Activated naive CD8-positive, alpha-beta T cell treated with anti-CD3 and anti-CD28 coated beads, Interleukin-2, amount 50 U/mL, for 24 hours (primary cell): ENCODE data around the gene RGL3.
"Not testable (repeated sequence)": the region's sequence is repeated elsewhere in the genome, so short reads cannot be mapped to it uniquely, and the experiment has no call there.

ENCODE experiments used
- ATAC-seq: fragments of 150-1000 bp; cut with Tn5 transposase; one replicate; pipeline ENCODE4 v1.10.0; 2021
- DNase-seq: peaks from one replicate; pipeline ENCODE4 v3.0.0; 2021
- H3K27ac Mint-ChIP-seq: one replicate; pipeline ENCODE4 v1.8.0; 2021; ENCODE audit warnings: mild to moderate bottlenecking, mixed read lengths
- H3K27me3 Mint-ChIP-seq: one replicate; pipeline ENCODE4 v1.8.0; 2021; ENCODE audit warnings: mixed read lengths
- H3K36me3 Mint-ChIP-seq: one replicate; pipeline ENCODE4 v1.8.0; 2021; ENCODE audit warnings: low read depth, mixed read lengths
- H3K4me1 Mint-ChIP-seq: one replicate; pipeline ENCODE4 v1.8.0; 2021; ENCODE audit warnings: mixed read lengths
- H3K4me3 Mint-ChIP-seq: one replicate; pipeline ENCODE4 v1.8.0; 2021; ENCODE audit warnings: mild to moderate bottlenecking, moderate library complexity, mixed read lengths
- H3K9me3 Mint-ChIP-seq: one replicate; pipeline ENCODE4 v1.8.0; 2021; ENCODE audit warnings: mixed read lengths

Gene RGL3

GRCh38 chr19:11418094-11418548 is 993 bp downstream of the RGL3 start:
- Mint-ChIP-seq H3K27ac (no peak overlapping the region), H3K4me3 (no peak overlapping the region), H3K27me3 (peaks cover 53% of the 10 kb centered on the region), H3K36me3 (no peaks in the 10 kb centered on the region), H3K4me1 (peaks cover 25% of the 10 kb centered on the region), H3K9me3 (no peaks in the 10 kb centered on the region)
- DNase-seq (no peak), ATAC-seq (no peak)

GRCh38 chr19:11416346-11417052 is 2.6 kb downstream of the RGL3 start:
- H3K27me3 Mint-ChIP-seq, result peaks cover 42% of the 10 kb centered on the region
- no peak for ATAC-seq
- H3K4me3 Mint-ChIP-seq, result no peak overlapping the region

DNA sequence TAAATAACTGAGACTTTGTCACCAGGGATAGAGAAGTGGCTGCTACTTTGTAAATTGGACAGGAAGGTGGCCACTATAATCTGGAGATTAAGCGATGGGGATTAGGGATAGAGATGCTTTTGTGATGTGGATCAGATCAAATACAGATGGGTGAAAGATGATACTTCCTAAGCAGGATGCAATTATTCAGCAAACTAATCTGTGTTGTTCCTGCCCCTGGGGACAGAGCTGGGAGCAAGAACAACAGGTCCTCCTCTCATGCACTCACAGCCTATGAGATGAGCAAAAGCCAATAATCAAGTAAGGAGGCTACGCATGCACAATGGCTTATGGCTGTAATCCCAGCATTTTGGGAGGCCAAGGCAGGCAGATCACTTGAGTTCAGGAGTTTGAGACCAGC is 4.6 kb downstream of the RGL3 start:
- ATAC-seq, result no peak
- Mint-ChIP-seq H3K4me1 (no peaks in the 10 kb centered on the region), H3K9me3 (no peaks in the 10 kb centered on the region), H3K4me3 (no peak overlapping the region), H3K27me3 (peaks cover 37% of the 10 kb centered on the region), H3K36me3 (no peaks in the 10 kb centered on the region), H3K27ac (no peak overlapping the region)
- no peak for DNase-seq

More at GRCh38 chr19:11416346-11417052, 2.6 kb downstream of the RGL3 start:
- Mint-ChIP-seq H3K4me1 (peaks cover 13% of the 10 kb centered on the region), H3K27ac (no peak overlapping the region), H3K9me3 (no peaks in the 10 kb centered on the region), H3K36me3 (no peaks in the 10 kb centered on the region)
- no peak for DNase-seq

- ATAC-seq, result no peak
- Mint-ChIP-seq H3K4me1 (peaks cover 2% of the 10 kb centered on the region), H3K9me3 (no peaks in the 10 kb centered on the region)
Observed at GRCh38 chr19:11410682-11411081, 8.4 kb downstream of the RGL3 start.

GRCh38 chr19:11408591-11408990 is 10.5 kb downstream of the RGL3 start:
- peaks cover 33% of the 10 kb centered on the region for H3K27me3 Mint-ChIP-seq
- ATAC-seq (no peak), DNase-seq (no peak)
- no peak overlapping the region for H3K27ac Mint-ChIP-seq
- H3K36me3 Mint-ChIP-seq, result no peaks in the 10 kb centered on the region
- no peaks in the 10 kb centered on the region for H3K9me3 Mint-ChIP-seq
- H3K4me3 Mint-ChIP-seq, result no peak overlapping the region
- H3K4me1 Mint-ChIP-seq, result peaks cover 2% of the 10 kb centered on the region

More at GRCh38 chr19:11410682-11411081, 8.4 kb downstream of the RGL3 start:
- no peak for DNase-seq
- peaks cover 33% of the 10 kb centered on the region for H3K27me3 Mint-ChIP-seq
- H3K27ac Mint-ChIP-seq, result no peak overlapping the region
- no peaks in the 10 kb centered on the region for H3K36me3 Mint-ChIP-seq
- H3K4me3 Mint-ChIP-seq, result no peak overlapping the region

DNA sequence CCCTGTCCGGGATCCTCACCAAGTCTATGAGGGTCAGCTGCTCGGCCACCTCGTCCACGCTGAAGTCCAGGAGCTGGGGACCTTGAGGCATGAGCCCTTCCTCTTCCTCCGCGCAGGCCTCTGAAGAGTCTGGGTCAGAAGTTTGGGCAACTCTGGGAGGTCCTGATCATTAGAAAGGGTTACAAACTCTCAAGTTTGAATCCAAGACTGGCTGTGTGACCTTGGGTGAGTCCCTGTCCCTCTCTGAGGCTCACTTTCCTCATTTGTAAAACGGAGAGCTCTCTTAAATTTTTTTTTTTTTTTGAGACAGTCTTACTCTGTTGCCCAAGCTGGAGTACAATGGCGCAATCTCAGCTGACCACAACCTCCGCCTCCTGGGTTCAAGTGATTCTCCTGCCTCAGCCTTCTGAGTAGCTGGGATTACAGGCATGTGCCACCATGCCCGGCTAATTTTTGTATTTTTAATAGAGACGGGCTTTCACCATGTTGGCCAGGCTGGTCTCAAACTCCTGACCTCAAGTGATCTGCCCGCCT is 12.3 kb downstream of the RGL3 start:
- DNase-seq, H3K36me3 Mint-ChIP-seq, H3K4me1 Mint-ChIP-seq: not testable (repeated sequence)

DNA sequence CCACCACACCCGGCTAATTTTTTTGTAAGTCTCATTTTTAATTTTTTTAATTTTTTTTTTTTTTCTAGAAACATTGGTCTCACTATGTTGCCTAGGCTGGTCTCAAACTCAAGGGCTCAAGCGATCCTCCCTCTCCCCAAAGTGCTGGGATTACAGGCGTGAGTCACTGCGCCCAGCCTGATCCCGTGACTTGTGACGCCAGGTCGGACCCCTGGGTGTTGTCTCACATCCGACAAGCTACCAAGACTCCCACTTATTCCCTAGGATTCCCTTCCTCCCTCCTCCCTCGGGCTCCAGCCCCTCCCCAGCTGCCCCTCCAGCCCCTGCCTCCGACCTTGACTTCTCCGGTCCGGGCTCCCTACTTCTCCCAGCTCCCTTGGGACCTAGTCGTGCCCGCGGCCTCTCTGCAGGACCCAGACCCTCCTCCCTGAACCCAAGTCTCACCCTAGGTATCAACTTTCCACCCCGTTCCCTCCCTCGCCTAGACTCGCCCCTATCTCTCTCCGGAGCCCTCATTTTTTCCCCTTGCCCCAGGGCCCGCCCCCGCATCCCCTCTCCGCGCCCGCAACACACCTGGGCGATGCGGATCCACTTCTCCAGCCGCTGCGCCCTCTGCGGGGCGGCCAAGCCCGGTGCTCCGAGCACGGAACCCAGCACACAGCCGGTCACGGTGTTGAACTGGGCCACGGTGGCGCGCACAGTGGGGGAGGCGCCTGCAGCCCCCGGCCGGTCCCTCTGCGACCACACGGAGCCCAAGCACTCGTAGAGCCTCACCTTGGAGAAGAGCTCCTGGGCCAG is 13.1 kb downstream of the RGL3 start:
- H3K4me3 Mint-ChIP-seq, result no peak overlapping the region
- ATAC-seq, result peak; percentile 61
- peaks cover 2% of the 10 kb centered on the region for H3K4me1 Mint-ChIP-seq
- H3K27me3 Mint-ChIP-seq, result peaks cover 28% of the 10 kb centered on the region
- no peak overlapping the region for H3K27ac Mint-ChIP-seq
- peak; percentile 61 for DNase-seq
- H3K9me3 Mint-ChIP-seq, result no peaks in the 10 kb centered on the region
- H3K36me3 Mint-ChIP-seq, result no peaks in the 10 kb centered on the region

More for the DNA sequence above, 12.3 kb downstream of the RGL3 start:
- not testable (repeated sequence) for H3K27ac Mint-ChIP-seq, H3K4me3 Mint-ChIP-seq, ATAC-seq, H3K9me3 Mint-ChIP-seq
- peaks cover 31% of the 10 kb centered on the region for H3K27me3 Mint-ChIP-seq

GRCh38 chr19:11404588-11405222 is 14.4 kb downstream of the RGL3 start:
- ATAC-seq (no peak), DNase-seq (no peak)
- Mint-ChIP-seq H3K27ac (no peak overlapping the region), H3K27me3 (peaks cover 23% of the 10 kb centered on the region), H3K9me3 (no peaks in the 10 kb centered on the region), H3K36me3 (no peaks in the 10 kb centered on the region), H3K4me3 (no peak overlapping the region), H3K4me1 (peaks cover 2% of the 10 kb centered on the region)

- Mint-ChIP-seq H3K27ac (no peak overlapping the region), H3K36me3 (no peaks in the 10 kb centered on the region), H3K4me1 (peaks cover 2% of the 10 kb centered on the region), H3K27me3 (peaks cover 9% of the 10 kb centered on the region), H3K9me3 (no peaks in the 10 kb centered on the region), H3K4me3 (no peak overlapping the region)
- ATAC-seq, result no peak
- DNase-seq, result no peak
Observed at GRCh38 chr19:11401808-11402543, 17.1 kb downstream of the RGL3 start.

- no peak for DNase-seq
Observed at GRCh38 chr19:11400798-11401197, 18.3 kb downstream of the RGL3 start.

DNA sequence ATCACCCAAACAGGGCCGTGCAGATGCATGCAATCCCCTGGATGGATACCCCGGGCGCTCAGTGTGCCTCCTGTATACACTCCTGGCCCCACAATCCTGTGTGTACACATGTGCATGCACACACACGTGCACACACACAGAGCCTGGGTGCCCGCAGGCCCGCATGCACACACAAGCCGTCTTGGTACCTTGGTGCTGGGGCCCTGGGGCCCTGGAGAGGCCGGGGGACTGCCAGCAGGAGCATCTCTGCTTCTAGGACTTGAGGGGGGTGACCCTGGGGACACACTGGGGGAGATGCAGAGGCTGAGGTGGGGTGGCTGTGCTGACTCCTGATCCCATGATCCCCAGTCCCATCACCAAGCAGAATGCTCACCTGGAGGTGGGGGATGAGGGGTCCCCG is 19.4 kb downstream of the RGL3 start:
- no peaks in the 10 kb centered on the region for H3K36me3 Mint-ChIP-seq
- no peak for DNase-seq
- H3K4me3 Mint-ChIP-seq, result no peak overlapping the region
- no peaks in the 10 kb centered on the region for H3K9me3 Mint-ChIP-seq
- H3K27me3 Mint-ChIP-seq, result peaks cover 5% of the 10 kb centered on the region
- ATAC-seq, result no peak
- no peaks in the 10 kb centered on the region for H3K4me1 Mint-ChIP-seq
- H3K27ac Mint-ChIP-seq, result no peak overlapping the region

More at GRCh38 chr19:11400798-11401197, 18.3 kb downstream of the RGL3 start:
- no peak overlapping the region for H3K4me3 Mint-ChIP-seq
- no peak for ATAC-seq
- no peaks in the 10 kb centered on the region for H3K4me1 Mint-ChIP-seq
- H3K36me3 Mint-ChIP-seq, result no peaks in the 10 kb centered on the region
- H3K27ac Mint-ChIP-seq, result no peak overlapping the region
- H3K27me3 Mint-ChIP-seq, result peaks cover 5% of the 10 kb centered on the region
- H3K9me3 Mint-ChIP-seq, result no peaks in the 10 kb centered on the region

DNA sequence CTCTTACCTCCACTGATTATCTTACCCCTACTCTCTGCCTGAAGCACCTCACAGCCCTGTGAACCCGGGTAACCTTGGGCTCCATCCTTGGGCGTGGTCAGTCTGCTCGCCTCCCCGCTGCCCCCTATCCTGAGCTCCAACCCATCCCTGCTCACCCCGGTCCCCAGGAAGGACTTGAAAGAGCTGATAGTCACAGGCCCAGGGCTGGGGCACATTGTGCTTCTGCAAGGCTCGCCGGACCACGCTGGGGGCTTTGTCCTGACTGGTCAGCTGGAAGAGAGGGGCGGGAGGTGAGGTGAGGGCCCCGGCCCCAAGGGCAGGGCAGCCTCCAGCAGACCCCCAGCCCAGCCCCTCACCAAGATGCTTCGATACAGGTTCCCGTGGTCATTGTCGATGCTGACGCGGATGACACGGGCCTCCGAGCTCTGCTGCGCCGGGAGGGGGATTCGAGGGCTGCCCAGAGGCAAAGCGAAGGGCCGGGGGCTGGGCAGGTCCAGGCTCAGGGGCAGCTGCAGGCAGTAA is 22.0 kb downstream of the RGL3 start:
- H3K9me3 Mint-ChIP-seq, result no peaks in the 10 kb centered on the region
- H3K27ac Mint-ChIP-seq, result no peak overlapping the region
- H3K36me3 Mint-ChIP-seq, result no peaks in the 10 kb centered on the region
- H3K27me3 Mint-ChIP-seq, result peaks cover 5% of the 10 kb centered on the region
- DNase-seq (no peak), ATAC-seq (no peak)
- no peaks in the 10 kb centered on the region for H3K4me1 Mint-ChIP-seq
- no peak overlapping the region for H3K4me3 Mint-ChIP-seq

DNA sequence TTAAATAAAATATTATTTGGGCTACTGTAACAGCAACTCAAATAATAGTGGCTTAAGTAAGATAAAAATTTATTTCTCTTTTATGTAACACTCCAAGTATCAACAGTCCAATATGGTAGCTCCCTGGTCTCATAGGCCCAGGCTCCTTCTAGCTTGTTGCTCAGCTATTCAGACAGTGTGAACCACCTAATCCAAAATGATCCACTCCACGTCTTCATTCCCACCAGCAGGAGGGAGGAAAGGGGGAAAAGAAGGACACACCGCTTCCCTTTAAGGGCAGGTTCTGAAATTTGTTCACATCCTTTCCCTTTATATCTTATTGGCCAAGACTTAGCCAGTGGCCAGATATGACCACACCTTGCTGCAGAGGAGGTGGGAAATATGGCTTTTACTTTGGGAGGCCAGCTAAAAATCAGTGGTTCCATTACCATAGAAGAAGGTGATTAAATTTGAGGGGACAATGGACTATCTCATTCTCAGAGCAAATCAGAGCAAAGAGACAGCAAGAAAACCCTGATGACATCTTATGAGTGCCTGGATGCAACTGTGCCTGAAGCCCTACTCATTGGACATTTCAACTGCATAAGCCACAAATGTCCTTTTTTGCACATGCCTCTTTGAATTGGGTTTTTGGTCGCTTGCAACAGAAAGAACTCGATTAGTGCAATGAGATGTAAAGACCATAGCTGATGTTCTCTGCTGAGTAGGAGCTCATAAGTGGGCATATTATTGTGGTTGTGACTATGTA is 28.0 kb downstream of the RGL3 start:
- DNase-seq (no peak), ATAC-seq (no peak)
- no peaks in the 10 kb centered on the region for H3K27me3 Mint-ChIP-seq
- H3K4me1 Mint-ChIP-seq, result no peaks in the 10 kb centered on the region
- H3K36me3 Mint-ChIP-seq, result no peaks in the 10 kb centered on the region
- peaks cover 3% of the 10 kb centered on the region for H3K9me3 Mint-ChIP-seq
- no peak overlapping the region for H3K4me3 Mint-ChIP-seq
- H3K27ac Mint-ChIP-seq, result no peak overlapping the region
